Esophagus muscularis mucosa (tissue), 4 donors: ENCODE measurements around the gene CLASP1. TPM values are rescaled to one million over a fixed set of nuclear protein-coding genes. Genes with fewer than 3 reads are reported as not detected.

Experiments used
- DNase-seq: peaks from one replicate; pipeline ENCODE4 v3.0.0-alpha.2; 2017; ENCODE audit errors: extremely low spot score
- H3K27ac ChIP-seq, 4 donors: fragments of 200-600 bp; sonication (generic); replicated peaks in 1 of 4; 1 replicate in 3 of 4; 2 replicates in 1 of 4; pipeline ENCODE4 v1.5.1; 2016 to 2019; ENCODE audit warnings: mild to moderate bottlenecking in 1 of 4
- H3K27me3 ChIP-seq, 4 donors: fragments of 200-600 bp; sonication (generic); one replicate each; pipeline versions ENCODE4 v1.5.1 to v1.6.0; 2016 to 2019
- H3K36me3 ChIP-seq, 4 donors: fragments of 200-600 bp; sonication (generic); one replicate each; pipeline ENCODE4 v1.5.1; 2016 to 2019
- H3K4me1 ChIP-seq, 4 donors: fragments of 200-600 bp; sonication (generic); one replicate each; pipeline ENCODE4 v1.5.1; 2016 to 2019
- H3K4me3 ChIP-seq, 4 donors: fragments of 200-600 bp; sonication (generic); 1 replicate in 2 of 4; 2 replicates in 2 of 4; pipeline ENCODE4 v1.5.1; 2016 to 2019; ENCODE audit warnings: mild to moderate bottlenecking in 4 of 4, moderate library complexity in 1 of 4
- H3K9me3 ChIP-seq, 4 donors: fragments of 200-600 bp; sonication (generic); 1 replicate in 3 of 4; 2 replicates in 1 of 4; pipeline ENCODE4 v1.5.1; 2016 to 2019
- EP300 ChIP-seq: sonication (generic); formaldehyde crosslinking; IDR thresholded peaks from one replicate; pipeline ENCODE4 v1.6.1; 2017; ENCODE audit warnings: antibody characterized with exemption
- POLR2A ChIP-seq: fragments of 450-650 bp; IDR thresholded peaks from one replicate; pipeline ENCODE4 v1.6.1; 2017; ENCODE audit warnings: antibody characterized with exemption, moderate library complexity, mild to moderate bottlenecking, low read depth
- POLR2AphosphoS5 ChIP-seq, 2 donors: sonication (generic); formaldehyde crosslinking; IDR thresholded peaks; one replicate each; pipeline ENCODE4 v1.6.1; 2017; ENCODE audit warnings: antibody characterized with exemption in 2 of 2
- WGBS: methylation state at CpG from one replicate; pipeline ENCODE4 v1.1.5; 2018; 5-methylcytosine and 5-hydroxymethylcytosine counted together
- intact Hi-C: fragments of 100-400 bp; cut with DNase I; formaldehyde crosslinking; loops from one replicate; pipeline ENCODE4 v1.15.1; 2023
- total RNA-seq, 4 donors: library from RNA; depleted of rRNA; stranded (reverse); fragments of >200 nt; gene quantifications; one replicate each; pipeline versions ENCODE4 v1.1.0 to v1.2.1, GENCODE V29; 2016
- TF ChIP-seq, protein P1 (sequence below), 3 experiments: fragments of 200-600 bp in 2 of 3; fragments of 450-650 bp in 1 of 3; sonication (generic) in 2 of 3; IDR thresholded peaks; one replicate each; pipeline ENCODE4 v1.5.1; 2017 to 2019; ENCODE audit warnings: antibody characterized with exemption in 3 of 3, mild to moderate bottlenecking in 2 of 3, moderate library complexity in 1 of 3

Gene CLASP1
- total RNA-seq, 4 donors from 2014 or later = 62.6 to 78.6 (median 70.5) TPM

DNA sequence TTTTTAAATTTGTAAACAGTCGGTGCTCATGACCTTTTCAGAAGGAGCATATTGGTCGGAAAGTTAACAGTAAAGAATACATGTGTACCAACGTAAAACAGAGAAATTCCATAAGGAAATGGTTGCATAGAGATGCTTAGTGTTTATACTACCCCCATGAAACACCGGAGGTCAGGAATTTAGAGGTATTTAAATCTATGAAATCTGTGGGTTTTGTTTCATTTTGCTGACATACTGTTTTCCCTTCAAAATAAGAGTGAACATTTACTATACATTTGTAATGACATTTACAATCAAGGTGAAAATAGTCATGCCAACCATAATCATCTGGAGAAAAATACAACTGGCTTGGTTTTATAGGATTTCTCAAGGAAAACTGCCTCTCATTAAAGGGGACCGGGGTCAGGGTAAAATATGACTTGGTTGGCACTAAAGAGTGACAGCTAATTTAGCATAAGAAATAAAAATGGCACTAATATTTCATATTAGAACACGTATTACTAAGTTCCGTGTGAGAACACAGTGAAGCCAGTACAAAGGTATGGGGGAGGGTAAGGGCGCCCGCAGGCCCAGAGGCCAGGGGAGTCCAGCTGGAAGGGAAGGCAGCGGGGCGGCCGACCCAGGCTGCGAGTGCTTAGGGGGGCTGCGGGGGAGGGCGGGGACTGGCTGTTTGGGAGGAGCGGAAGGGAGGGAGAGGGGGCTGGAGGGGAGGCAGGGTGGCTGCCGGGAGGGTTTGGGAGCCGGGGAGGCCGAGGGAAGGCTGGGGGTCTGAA is 119.6 kb downstream of the CLASP1 start:
- DNase-seq = peak; percentile 92

DNA sequence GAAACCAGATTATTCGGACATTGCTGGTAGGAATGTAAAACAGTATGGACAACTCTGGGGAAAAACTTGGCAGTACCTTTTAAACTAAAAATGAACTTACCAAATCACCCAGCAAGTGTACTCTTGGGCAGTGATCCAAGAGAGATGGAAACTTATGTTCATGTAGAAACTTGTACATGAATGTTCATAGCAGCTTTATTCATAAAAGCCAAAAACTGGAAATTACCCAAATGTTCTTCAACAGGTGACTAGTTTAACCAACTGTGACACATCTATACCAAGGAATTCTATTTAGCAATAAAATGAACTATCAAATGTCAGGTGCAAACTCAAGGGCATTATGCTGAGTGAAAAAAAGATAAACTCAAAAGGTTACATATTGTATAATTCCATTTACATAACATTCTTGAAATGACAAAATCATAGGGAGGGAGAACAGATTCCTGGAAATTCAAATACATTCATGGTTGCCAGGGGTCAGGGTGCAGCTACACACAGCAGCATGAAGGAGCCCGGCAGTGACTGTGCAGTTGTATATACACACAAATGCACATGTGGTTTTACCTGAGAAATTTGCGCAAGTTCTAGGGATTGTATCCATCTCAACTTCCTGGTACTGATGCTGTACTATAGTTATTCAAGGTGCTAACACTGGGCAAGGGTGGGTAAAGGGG is 122.1 kb downstream of the CLASP1 start:
- WGBS = 58% methylated on average over 3 of the region's 3 CpGs
- DNase-seq = no peak
- no peak overlapping the region for H3K4me3 ChIP-seq
- TF ChIP-seq POLR2A = no peak
- intact Hi-C loops = no loop called here
- H3K27me3 ChIP-seq = no peaks in the 10 kb centered on the region
- peaks cover 0 to 35% (median 22%) of the 10 kb centered on the region in 4 donors for H3K36me3 ChIP-seq
- H3K27ac ChIP-seq = peak overlapping the region in 1 of 4 donors; percentile 34
- H3K4me1 ChIP-seq = peaks cover 43 to 51% (median 48%) of the 10 kb centered on the region in 4 donors
- no peaks in the 10 kb centered on the region for H3K9me3 ChIP-seq

More for the DNA sequence above, 119.6 kb downstream of the CLASP1 start:
- 6% methylated on average over 19 of the region's 19 CpGs for WGBS
- peaks cover 48 to 72% (median 62%) of the 10 kb centered on the region in 4 donors for H3K4me1 ChIP-seq
- no peaks in the 10 kb centered on the region for H3K27me3 ChIP-seq
- H3K36me3 ChIP-seq = peaks cover 0 to 14% (median 10%) of the 10 kb centered on the region in 4 donors
- intact Hi-C loops = loop anchor here (5.0 kb wide), 2 partner anchors 188 to 203 kb away; no protein-coding TSS in a partner anchor
- H3K27ac ChIP-seq = peak overlapping the region; percentile 91 to 95 (median 94)
- peak overlapping the region; percentile 69 to 86 (median 79) for H3K4me3 ChIP-seq
- H3K9me3 ChIP-seq = no peaks in the 10 kb centered on the region
- TF ChIP-seq EP300 (no peak), POLR2A (no peak), POLR2AphosphoS5 (IDR thresholded peaks at IDR 0.05) (no peak)
- TF ChIP-seq, protein P1, sequence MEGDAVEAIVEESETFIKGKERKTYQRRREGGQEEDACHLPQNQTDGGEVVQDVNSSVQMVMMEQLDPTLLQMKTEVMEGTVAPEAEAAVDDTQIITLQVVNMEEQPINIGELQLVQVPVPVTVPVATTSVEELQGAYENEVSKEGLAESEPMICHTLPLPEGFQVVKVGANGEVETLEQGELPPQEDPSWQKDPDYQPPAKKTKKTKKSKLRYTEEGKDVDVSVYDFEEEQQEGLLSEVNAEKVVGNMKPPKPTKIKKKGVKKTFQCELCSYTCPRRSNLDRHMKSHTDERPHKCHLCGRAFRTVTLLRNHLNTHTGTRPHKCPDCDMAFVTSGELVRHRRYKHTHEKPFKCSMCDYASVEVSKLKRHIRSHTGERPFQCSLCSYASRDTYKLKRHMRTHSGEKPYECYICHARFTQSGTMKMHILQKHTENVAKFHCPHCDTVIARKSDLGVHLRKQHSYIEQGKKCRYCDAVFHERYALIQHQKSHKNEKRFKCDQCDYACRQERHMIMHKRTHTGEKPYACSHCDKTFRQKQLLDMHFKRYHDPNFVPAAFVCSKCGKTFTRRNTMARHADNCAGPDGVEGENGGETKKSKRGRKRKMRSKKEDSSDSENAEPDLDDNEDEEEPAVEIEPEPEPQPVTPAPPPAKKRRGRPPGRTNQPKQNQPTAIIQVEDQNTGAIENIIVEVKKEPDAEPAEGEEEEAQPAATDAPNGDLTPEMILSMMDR (IDR thresholded peaks at IDR 0.05) = no peak

DNA sequence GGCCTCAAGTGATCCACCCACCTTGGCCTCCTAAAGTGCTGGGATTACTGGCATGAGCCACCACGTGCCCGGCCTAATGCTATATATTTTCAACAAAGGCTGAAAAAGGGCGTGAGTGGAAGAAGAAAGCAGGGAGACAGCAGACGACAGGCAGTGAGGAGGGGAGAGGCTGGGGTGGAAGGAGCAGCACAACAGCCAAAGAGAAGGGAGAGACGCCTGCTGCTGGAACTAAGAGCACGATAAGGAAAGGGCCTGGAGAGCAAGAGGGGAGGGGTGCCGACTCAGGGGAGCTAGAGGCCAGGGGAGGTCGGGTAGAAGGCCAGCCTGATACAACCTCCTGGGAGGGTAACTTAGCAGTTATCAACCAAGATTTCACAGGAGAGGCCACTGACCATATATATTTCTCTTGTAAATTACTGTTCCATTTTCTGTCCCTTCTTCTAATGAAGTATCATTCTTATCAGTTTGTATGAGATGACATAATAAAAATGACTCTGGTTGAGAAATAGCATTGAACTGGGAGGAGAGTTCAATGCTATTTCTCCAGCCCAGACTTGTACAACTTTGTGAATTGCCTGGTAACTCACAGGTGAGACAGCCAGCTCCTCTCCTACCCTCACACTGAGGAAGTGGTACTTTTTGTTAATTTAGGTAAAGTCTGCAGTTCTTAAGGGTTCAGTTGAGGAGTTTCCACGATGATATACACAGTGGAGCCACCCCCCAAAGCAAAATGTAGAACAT is 124.4 kb downstream of the CLASP1 start:
- peaks cover 38 to 55% (median 47%) of the 10 kb centered on the region in 4 donors for H3K4me1 ChIP-seq
- H3K27me3 ChIP-seq = no peaks in the 10 kb centered on the region
- no peak overlapping the region for H3K27ac ChIP-seq
- 77% methylated on average over 9 of the region's 9 CpGs for WGBS
- TF ChIP-seq POLR2A = no peak
- no peak for TF ChIP-seq POLR2AphosphoS5 (IDR thresholded peaks at IDR 0.05)
- TF ChIP-seq EP300 = no peak
- TF ChIP-seq, protein P1 (IDR thresholded peaks at IDR 0.05) = no peak
- peaks cover 0 to 56% (median 35%) of the 10 kb centered on the region in 4 donors for H3K36me3 ChIP-seq
- no peak overlapping the region for H3K4me3 ChIP-seq
- intact Hi-C loops = no loop called here
- DNase-seq = no peak
- H3K9me3 ChIP-seq = no peaks in the 10 kb centered on the region

DNA sequence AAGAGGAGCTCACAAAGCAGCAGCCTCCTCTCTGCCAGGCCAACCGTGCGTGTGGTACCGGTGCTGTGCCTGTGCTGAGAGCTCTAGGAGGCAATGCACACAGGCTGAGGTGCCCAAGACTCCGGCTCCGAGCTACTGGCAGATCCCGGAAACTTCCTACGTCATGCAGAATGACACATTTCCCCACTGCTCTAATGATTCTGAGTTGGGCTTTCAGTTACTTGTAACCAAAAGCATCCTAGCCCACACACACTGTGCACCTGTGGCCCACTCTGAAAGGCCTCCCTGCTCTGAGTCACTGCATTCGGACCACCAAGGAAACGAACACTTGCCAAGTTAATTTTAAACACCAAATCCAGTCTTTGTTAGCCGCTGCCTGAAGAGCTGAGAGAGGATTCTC is 127.9 kb downstream of the CLASP1 start:
- Histone ChIP-seq H3K4me3 (no peak overlapping the region), H3K27ac (no peak overlapping the region), H3K36me3 (peaks cover 0 to 86% (median 49%) of the 10 kb centered on the region in 4 donors), H3K27me3 (no peaks in the 10 kb centered on the region), H3K4me1 (peaks cover 5 to 27% (median 16%) of the 10 kb centered on the region in 4 donors), H3K9me3 (no peaks in the 10 kb centered on the region)
- 89% methylated on average over 9 of the region's 10 CpGs for WGBS
- intact Hi-C loops = no loop called here
- TF ChIP-seq POLR2A (no peak), POLR2AphosphoS5 (IDR thresholded peaks at IDR 0.05) (no peak), EP300 (no peak)
- TF ChIP-seq, protein P1 (IDR thresholded peaks at IDR 0.05) = no peak
- no peak for DNase-seq

DNA sequence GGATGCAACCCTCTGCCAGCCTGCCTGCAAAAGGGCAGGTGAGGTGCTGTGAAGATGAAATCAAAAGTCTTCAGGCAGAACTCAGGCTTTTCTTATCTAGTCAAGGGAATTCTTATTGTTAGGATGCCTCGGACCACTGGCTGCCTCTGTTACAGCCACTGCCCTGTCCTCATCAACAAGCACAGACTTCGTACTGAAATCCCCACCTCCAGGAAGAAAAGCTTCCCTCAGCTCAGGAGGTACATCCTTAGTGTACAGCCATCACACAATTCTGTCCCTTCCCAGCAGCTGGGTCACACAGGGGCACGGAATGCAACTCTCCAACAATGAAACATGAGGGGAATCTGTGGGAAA is 128.6 kb downstream of the CLASP1 start:
- no peaks in the 10 kb centered on the region for H3K9me3 ChIP-seq
- no peak overlapping the region for H3K27ac ChIP-seq
- H3K27me3 ChIP-seq = no peaks in the 10 kb centered on the region
- H3K36me3 ChIP-seq = peaks cover 0 to 88% (median 51%) of the 10 kb centered on the region in 4 donors
- no peak for DNase-seq
- TF ChIP-seq POLR2AphosphoS5 (IDR thresholded peaks at IDR 0.05) (no peak), POLR2A (no peak), EP300 (no peak)
- TF ChIP-seq, protein P1 (IDR thresholded peaks at IDR 0.05) = no peak
- WGBS = 86% methylated on average over 3 of the region's 3 CpGs
- intact Hi-C loops = no loop called here
- H3K4me3 ChIP-seq = no peak overlapping the region
- peaks cover 5 to 20% (median 10%) of the 10 kb centered on the region in 4 donors for H3K4me1 ChIP-seq
